ENCODE measurements around the gene ADAMTS7.
"Not testable (repeated sequence)": the region's sequence is repeated elsewhere in the genome, so short reads cannot be mapped to it uniquely, and the experiment has no call there.

The ADAMTS7 gene

DNA sequence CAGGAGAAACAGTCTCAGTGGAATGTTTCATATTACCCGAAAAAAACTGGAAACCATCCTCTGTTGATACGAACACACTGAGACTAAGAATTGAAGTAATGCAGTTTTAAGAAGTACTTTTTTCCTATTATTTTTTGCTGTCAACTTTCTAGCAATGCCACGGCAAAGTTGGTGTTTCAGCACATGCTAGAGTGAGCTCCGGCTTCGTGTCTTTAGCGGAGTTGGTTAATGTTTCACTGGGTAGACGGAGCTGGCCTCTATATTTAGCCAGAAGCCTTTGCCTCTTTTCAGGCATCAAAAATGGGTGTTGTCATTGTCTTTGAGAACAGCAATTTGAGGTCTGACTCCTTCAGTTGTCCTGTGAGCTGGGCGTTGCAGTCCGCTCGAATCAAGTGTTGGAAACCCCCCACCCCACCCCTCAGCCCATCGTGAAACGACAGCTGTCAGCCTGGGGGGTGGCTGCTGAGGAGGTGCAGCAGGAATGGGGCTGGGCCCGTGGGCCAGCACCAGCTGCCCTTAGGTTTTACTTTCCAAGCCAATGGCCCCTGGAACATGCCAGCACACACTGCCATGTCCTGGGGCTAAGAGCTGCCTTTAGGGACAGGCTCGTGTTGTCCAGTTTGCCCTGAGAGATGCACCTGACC lies 56.5 kb downstream of the ADAMTS7 start:
- not testable (repeated sequence) for H3K9me3 ChIP-seq (ENCODE audit: insufficient read depth, low read depth, low read length); H2BK120ac ChIP-seq (ENCODE audit: insufficient read depth, low read length, poor library complexity); H2BK5ac ChIP-seq (ENCODE audit: low read depth, low read length, poor library complexity); H3K23ac ChIP-seq (ENCODE audit: low read length); DNase-seq; H3K36me3 ChIP-seq (ENCODE audit: control insufficient read depth in 1 of 2, insufficient read depth in 2 of 2, low read length in 2 of 2); H3K4me2 ChIP-seq (ENCODE audit: low read length); H3K9ac ChIP-seq (ENCODE audit: low read length); H4K12ac ChIP-seq (ENCODE audit: low read depth, low read length); H3K18ac ChIP-seq (ENCODE audit: low read length); H3K79me2 ChIP-seq (ENCODE audit: control insufficient read depth, insufficient read depth, low read length, poor library complexity); H4K91ac ChIP-seq (ENCODE audit: low read depth, low read length); H3K27ac ChIP-seq (ENCODE audit: low read depth, low read length); H4K8ac ChIP-seq (ENCODE audit: low read depth, low read length); H2AK5ac ChIP-seq (ENCODE audit: low read length); H3K4me1 ChIP-seq (ENCODE audit: control insufficient read depth in 1 of 2, insufficient read depth in 2 of 2, low read length in 2 of 2); H3K79me1 ChIP-seq (ENCODE audit: low read length); H3K4me3 ChIP-seq (ENCODE audit: low read depth, low read length); H2AFZ ChIP-seq (ENCODE audit: insufficient read depth, low read length, poor library complexity); H3K27me3 ChIP-seq (ENCODE audit: insufficient read depth, low read length); H2BK12ac ChIP-seq (ENCODE audit: low read length); H3K4ac ChIP-seq (ENCODE audit: low read depth, low read length); H3K14ac ChIP-seq (ENCODE audit: low read length)
- WGBS (ENCODE audit: extremely low coverage, insufficient coverage, insufficient read length) = no CpG with 5 or more reads among the region's 14 CpGs

DNA sequence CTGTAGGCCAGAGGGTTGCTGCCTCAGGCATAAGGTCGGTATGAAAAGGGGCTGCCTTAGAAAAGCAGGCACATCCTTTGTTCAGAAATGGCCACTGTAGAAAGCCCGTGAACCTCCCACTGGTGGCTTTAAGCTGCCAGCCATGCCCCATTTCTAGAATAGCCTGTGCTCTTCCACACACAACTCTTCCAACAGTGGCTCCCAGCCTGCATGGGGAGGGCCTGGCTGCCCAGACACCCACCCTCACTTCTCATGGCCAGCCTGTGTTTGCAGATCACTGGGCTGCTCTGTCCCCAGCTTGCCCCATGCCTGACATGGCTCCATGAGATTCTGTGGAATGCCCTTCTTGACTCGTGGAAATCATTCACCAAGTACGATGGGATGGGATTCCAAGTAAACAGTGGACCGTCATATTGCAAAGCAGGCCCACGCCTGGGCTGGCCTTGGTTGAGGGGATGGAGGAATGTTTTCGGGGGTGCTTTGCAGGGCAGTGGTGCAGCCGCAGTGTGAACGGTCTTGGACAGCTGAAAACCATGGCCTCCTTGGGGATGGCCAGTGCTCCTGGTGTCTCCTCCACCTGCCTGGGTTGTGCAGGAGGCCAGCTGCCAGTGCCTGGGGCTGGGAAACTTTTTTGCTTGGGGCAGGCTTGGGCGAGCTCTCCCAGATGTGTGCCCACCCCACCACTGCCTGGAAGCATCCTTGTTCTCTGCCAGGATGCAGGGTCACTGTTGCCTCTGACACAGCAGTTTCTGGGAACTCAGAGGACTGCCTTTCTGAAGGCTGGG lies 57.3 kb downstream of the ADAMTS7 start:
- H3K27me3 ChIP-seq (ENCODE audit: insufficient read depth, low read length); H4K91ac ChIP-seq (ENCODE audit: low read depth, low read length); H3K27ac ChIP-seq (ENCODE audit: low read depth, low read length); H2BK120ac ChIP-seq (ENCODE audit: insufficient read depth, low read length, poor library complexity); H3K9me3 ChIP-seq (ENCODE audit: insufficient read depth, low read depth, low read length); H2AK5ac ChIP-seq (ENCODE audit: low read length); H3K9ac ChIP-seq (ENCODE audit: low read length); H3K79me2 ChIP-seq (ENCODE audit: control insufficient read depth, insufficient read depth, low read length, poor library complexity); H3K18ac ChIP-seq (ENCODE audit: low read length); H3K36me3 ChIP-seq (ENCODE audit: control insufficient read depth in 1 of 2, insufficient read depth in 2 of 2, low read length in 2 of 2); H4K8ac ChIP-seq (ENCODE audit: low read depth, low read length); H2BK12ac ChIP-seq (ENCODE audit: low read length); H2AFZ ChIP-seq (ENCODE audit: insufficient read depth, low read length, poor library complexity); H4K12ac ChIP-seq (ENCODE audit: low read depth, low read length); DNase-seq; H3K14ac ChIP-seq (ENCODE audit: low read length); H3K79me1 ChIP-seq (ENCODE audit: low read length); H3K23ac ChIP-seq (ENCODE audit: low read length); H3K4me2 ChIP-seq (ENCODE audit: low read length); H3K4me1 ChIP-seq (ENCODE audit: control insufficient read depth in 1 of 2, insufficient read depth in 2 of 2, low read length in 2 of 2); H3K4me3 ChIP-seq (ENCODE audit: low read depth, low read length); H2BK5ac ChIP-seq (ENCODE audit: low read depth, low read length, poor library complexity); H3K4ac ChIP-seq (ENCODE audit: low read depth, low read length): not testable (repeated sequence)
- WGBS (ENCODE audit: extremely low coverage, insufficient coverage, insufficient read length) = no CpG with 5 or more reads among the region's 10 CpGs

- H2BK12ac ChIP-seq (ENCODE audit: low read length); H4K8ac ChIP-seq (ENCODE audit: low read depth, low read length); H3K79me2 ChIP-seq (ENCODE audit: control insufficient read depth, insufficient read depth, low read length, poor library complexity); H2BK120ac ChIP-seq (ENCODE audit: insufficient read depth, low read length, poor library complexity); H3K4me1 ChIP-seq (ENCODE audit: control insufficient read depth in 1 of 2, insufficient read depth in 2 of 2, low read length in 2 of 2); H3K27me3 ChIP-seq (ENCODE audit: insufficient read depth, low read length); H2BK5ac ChIP-seq (ENCODE audit: low read depth, low read length, poor library complexity); H3K9ac ChIP-seq (ENCODE audit: low read length); DNase-seq; H3K4me2 ChIP-seq (ENCODE audit: low read length); H3K79me1 ChIP-seq (ENCODE audit: low read length); H3K36me3 ChIP-seq (ENCODE audit: control insufficient read depth in 1 of 2, insufficient read depth in 2 of 2, low read length in 2 of 2); H4K12ac ChIP-seq (ENCODE audit: low read depth, low read length); H3K9me3 ChIP-seq (ENCODE audit: insufficient read depth, low read depth, low read length); H2AFZ ChIP-seq (ENCODE audit: insufficient read depth, low read length, poor library complexity); H2AK5ac ChIP-seq (ENCODE audit: low read length); H3K18ac ChIP-seq (ENCODE audit: low read length); H3K4me3 ChIP-seq (ENCODE audit: low read depth, low read length); H3K23ac ChIP-seq (ENCODE audit: low read length); H3K4ac ChIP-seq (ENCODE audit: low read depth, low read length); H4K91ac ChIP-seq (ENCODE audit: low read depth, low read length); H3K14ac ChIP-seq (ENCODE audit: low read length); H3K27ac ChIP-seq (ENCODE audit: low read depth, low read length): not testable (repeated sequence)
- WGBS (ENCODE audit: extremely low coverage, insufficient coverage, insufficient read length) = no CpG with 5 or more reads among the region's 7 CpGs
Observed at GRCh38 chr15:78753359-78753659, 58.0 kb downstream of the ADAMTS7 start.

DNA sequence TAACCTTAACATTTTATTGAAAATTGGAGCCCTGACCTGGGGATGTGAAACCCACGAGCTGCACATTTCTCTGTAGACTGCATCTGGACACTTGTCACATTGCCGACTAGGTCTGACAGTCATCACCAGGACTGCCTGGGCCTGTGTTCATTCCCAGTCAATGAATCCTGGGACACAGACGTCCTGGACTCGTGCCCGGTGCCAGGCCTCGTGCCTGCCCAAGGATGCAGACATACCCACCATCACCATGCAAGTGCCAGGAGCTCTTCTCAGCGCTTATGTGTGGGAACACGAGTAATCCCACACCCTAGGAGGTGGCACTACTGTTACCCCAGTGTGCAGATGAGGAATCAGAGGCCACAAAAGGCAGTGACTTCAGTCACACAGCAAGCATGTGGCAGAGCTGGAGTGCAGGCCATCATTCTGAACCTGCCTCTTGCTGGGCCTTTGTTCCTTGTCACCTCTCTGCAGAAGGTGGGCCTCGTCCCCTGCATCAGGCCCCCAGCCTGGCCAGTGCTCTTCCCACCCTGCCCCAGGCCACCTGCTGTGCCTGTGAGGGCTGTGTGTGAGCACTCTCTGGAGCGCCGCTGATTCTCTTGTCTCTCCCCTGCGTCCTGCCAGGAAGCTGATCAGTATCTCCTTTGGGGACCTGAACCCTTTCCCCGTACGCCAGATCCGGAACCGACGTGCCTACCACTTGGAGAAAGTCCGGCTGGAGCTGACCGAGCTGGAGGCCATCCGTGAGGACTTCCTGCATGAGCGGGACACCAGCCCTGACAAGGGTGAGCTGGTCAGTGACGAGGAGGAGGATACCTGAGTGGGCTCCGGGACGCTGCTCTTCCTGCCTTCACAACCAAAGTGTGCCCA lies 58.5 kb downstream of the ADAMTS7 start:
- H4K91ac ChIP-seq (ENCODE audit: low read depth, low read length) = no peak overlapping the region
- no peak overlapping the region for H2BK12ac ChIP-seq (ENCODE audit: low read length)
- DNase-seq = no peak
- H2AFZ ChIP-seq (ENCODE audit: insufficient read depth, low read length, poor library complexity) = no peak overlapping the region
- H3K4me2 ChIP-seq (ENCODE audit: low read length) = no peak overlapping the region
- no peak overlapping the region for H3K23ac ChIP-seq (ENCODE audit: low read length)
- no peak overlapping the region for H4K8ac ChIP-seq (ENCODE audit: low read depth, low read length)
- no peaks in the 10 kb centered on the region for H3K27me3 ChIP-seq (ENCODE audit: insufficient read depth, low read length)
- no peaks in the 10 kb centered on the region for H3K36me3 ChIP-seq (ENCODE audit: control insufficient read depth in 1 of 2, insufficient read depth in 2 of 2, low read length in 2 of 2)
- H3K14ac ChIP-seq (ENCODE audit: low read length) = no peak overlapping the region
- H2BK120ac ChIP-seq (ENCODE audit: insufficient read depth, low read length, poor library complexity) = no peak overlapping the region
- H2BK5ac ChIP-seq (ENCODE audit: low read depth, low read length, poor library complexity) = no peak overlapping the region
- no peak overlapping the region for H3K27ac ChIP-seq (ENCODE audit: low read depth, low read length)
- no peak overlapping the region for H4K12ac ChIP-seq (ENCODE audit: low read depth, low read length)
- H3K4me3 ChIP-seq (ENCODE audit: low read depth, low read length) = no peak overlapping the region
- no peaks in the 10 kb centered on the region for H3K79me1 ChIP-seq (ENCODE audit: low read length)
- no peak overlapping the region for H3K18ac ChIP-seq (ENCODE audit: low read length)
- H3K4ac ChIP-seq (ENCODE audit: low read depth, low read length) = no peak overlapping the region
- H3K9ac ChIP-seq (ENCODE audit: low read length) = no peak overlapping the region
- H2AK5ac ChIP-seq (ENCODE audit: low read length) = no peak overlapping the region
- no peaks in the 10 kb centered on the region for H3K9me3 ChIP-seq (ENCODE audit: insufficient read depth, low read depth, low read length)
- WGBS (ENCODE audit: extremely low coverage, insufficient coverage, insufficient read length) = no CpG with 5 or more reads among the region's 24 CpGs
- H3K79me2 ChIP-seq (ENCODE audit: control insufficient read depth, insufficient read depth, low read length, poor library complexity) = no peaks in the 10 kb centered on the region
- peaks cover 3 to 5% of the 10 kb centered on the region in 2 experiments for H3K4me1 ChIP-seq (ENCODE audit: control insufficient read depth in 1 of 2, insufficient read depth in 2 of 2, low read length in 2 of 2)
